Fibroblast of pulmonary artery (primary cell): ENCODE measurements around the gene ZNF132.

Experiments
- DNase-seq: peaks from one replicate; pipeline ENCODE4 v3.0.0-alpha.2; 2010; ENCODE audit warnings: low read depth
- H3K4me3 ChIP-seq: replicated peaks from 2 replicates; pipeline ENCODE4 v1.5.1; 2011; ENCODE audit warnings: low read depth, mild to moderate bottlenecking, control low read depth, low read length, moderate library complexity
- CTCF ChIP-seq: IDR thresholded peaks from 2 replicates; pipeline ENCODE4 v1.5.1; 2011; ENCODE audit warnings: mild to moderate bottlenecking, control low read depth, low read length, inconsistent platforms; ENCODE audit errors: missing control alignments

Gene ZNF132

GRCh38 chr19:58429745-58430144 is 10.2 kb downstream of the ZNF132 start:
- H3K4me3 ChIP-seq: no peak overlapping the region
- TF ChIP-seq CTCF: no peak
- no peak for DNase-seq

GRCh38 chr19:58428617-58429016 is 11.3 kb downstream of the ZNF132 start:
- H3K4me3 ChIP-seq: no peak overlapping the region
- no peak for DNase-seq

GRCh38 chr19:58417071-58417470 is 22.9 kb downstream of the ZNF132 start:
- TF ChIP-seq CTCF: no peak
- no peak overlapping the region for H3K4me3 ChIP-seq
- no peak for DNase-seq

More at GRCh38 chr19:58428617-58429016, 11.3 kb downstream of the ZNF132 start:
- no peak for TF ChIP-seq CTCF

GRCh38 chr19:58416604-58417003 is 23.3 kb downstream of the ZNF132 start:
- H3K4me3 ChIP-seq: no peak overlapping the region
- no peak for TF ChIP-seq CTCF
- no peak for DNase-seq

DNA sequence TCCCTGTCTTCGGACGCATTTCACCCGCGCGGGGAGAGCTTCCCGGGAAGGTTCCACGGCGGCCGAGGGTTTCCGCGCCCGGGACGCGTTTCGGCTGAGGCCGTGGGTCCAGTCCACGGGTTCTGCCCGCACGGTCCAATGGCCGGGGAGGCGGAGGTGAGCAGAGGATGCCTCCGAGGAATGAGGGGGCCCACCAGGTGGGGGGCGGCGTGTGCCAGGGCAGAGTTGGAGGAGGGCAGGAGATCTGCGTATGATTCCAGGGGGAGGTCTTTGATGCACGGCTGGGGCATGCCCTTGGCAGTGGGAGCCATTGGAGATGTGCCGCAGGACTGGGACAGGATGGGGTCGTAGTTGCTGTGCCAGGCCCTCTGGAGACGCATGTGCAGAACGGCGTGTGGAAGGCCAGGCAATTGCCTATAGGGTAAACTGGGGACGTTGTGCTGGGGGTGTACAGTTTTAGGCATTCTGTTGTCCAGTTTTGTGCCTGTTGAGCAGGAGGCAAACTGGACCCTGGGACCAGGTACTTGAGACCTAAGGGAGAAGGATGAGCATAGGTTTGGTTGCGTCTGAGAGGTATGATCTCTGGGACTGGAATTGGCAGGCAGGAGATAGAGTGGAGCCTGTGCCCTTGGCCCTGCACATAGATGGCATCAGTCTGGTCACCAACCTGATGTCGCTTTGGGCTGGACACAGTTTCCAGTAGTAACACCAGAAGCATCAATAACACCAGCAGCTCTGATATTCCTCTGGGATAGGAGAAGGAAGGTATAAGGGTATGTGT is 30.8 kb downstream of the ZNF132 start:
- no peak for TF ChIP-seq CTCF
- H3K4me3 ChIP-seq: peak overlapping the region; percentile 91
- DNase-seq: no peak

- peak; percentile 93 for DNase-seq
- H3K4me3 ChIP-seq: peak within 1 kb of the TSS; percentile 91
Measured at GRCh38 chr19:58408152-58409009, 31.6 kb downstream of the ZNF132 start, which contains the start of gene ZNF584. ZNF584 (plus strand) TSS chr19:58408649; CDS start chr19:58409148, 499 bp downstream.

More at GRCh38 chr19:58408152-58409009, 31.6 kb downstream of the ZNF132 start, which contains the start of gene ZNF584:
- no peak for TF ChIP-seq CTCF
